ENCODE data around the gene CHSY1. TPM values are rescaled to one million over a fixed set of nuclear protein-coding genes. Genes with fewer than 3 reads are reported as not detected.

Gene CHSY1
- total and polyA plus RNA-seq, 2 of the 4 experiments (the other 2 are of a cell fraction) = 40.9 to 53.2 TPM

DNA sequence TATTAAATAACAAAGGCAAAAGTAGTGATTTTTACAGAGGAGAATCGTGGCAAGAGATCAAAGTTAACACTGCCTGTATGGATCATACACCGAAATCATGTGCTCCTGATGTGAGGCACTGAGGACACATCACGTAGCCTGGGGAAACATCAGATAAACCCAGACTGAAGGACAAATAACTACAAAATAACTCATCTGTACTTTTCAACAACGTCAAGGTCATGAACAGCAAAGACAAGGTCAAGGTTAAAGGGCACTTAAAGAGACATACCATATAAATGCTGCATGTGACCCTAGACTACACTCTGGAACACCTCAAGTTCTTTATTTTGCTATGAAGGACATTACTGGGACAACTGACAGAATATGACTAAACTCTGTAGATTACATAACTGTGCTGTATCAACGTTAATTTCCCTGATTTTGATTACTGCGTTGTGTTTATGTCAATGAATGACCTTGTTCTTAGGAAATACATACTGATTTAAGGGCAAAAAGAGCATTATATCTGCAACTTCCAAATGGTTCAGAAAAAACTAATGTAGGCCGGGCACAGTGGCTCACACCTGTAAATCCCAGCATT lies 48.1 kb downstream of the CHSY1 start:
- DNase-seq (no peak), ATAC-seq (ENCODE audit: low read depth) (no peak)
- Histone ChIP-seq H2AFZ (replicated peaks; ENCODE audit: low read length, poor library complexity) (no peak overlapping the region), H3K27ac (ENCODE audit: insufficient read depth, low read length) (no peak overlapping the region), H3K18ac (ENCODE audit: low read depth, low read length) (no peak overlapping the region), H3K9me1 (ENCODE audit: insufficient read depth, low read length) (peaks cover 22% of the 10 kb centered on the region), H3K9me3 (ENCODE audit: control insufficient read depth, insufficient read depth, low read length) (no peaks in the 10 kb centered on the region), H3K14ac (replicated peaks; ENCODE audit: low read depth, low read length) (peak overlapping the region; percentile 43; the same call in 1 of the 2 replicates), H2BK20ac (ENCODE audit: low read depth, low read length) (0 out of 2 replicates have a peak overlapping the region, but pooled peaks have one; percentile 5), H3K36me3 (ENCODE audit: control insufficient read depth, insufficient read depth, low read length) (no peaks in the 10 kb centered on the region), H4K91ac (ENCODE audit: insufficient read depth, low read depth, low read length) (no peak overlapping the region; the same call in 1 of the 2 replicates), H2BK5ac (ENCODE audit: low read depth, low read length, poor library complexity, severe bottlenecking) (no peak overlapping the region), H4K20me1 (ENCODE audit: insufficient read depth, low read length) (peaks cover 74% of the 10 kb centered on the region), H2BK120ac (ENCODE audit: low read depth, low read length) (no peak overlapping the region), H2BK15ac (ENCODE audit: low read depth, low read length) (no peak overlapping the region), H3K79me1 (ENCODE audit: low read depth in 1 of 2, low read length in 2 of 2) (peaks cover 3 to 59% of the 10 kb centered on the region in 2 experiments; a peak in 2 of 4 replicates), H3K9ac (ENCODE audit: low read depth, low read length) (no peak overlapping the region), H3K56ac (ENCODE audit: extremely low read depth, insufficient read depth, low read length) (no peak overlapping the region), H2AK5ac (ENCODE audit: low read depth, low read length) (peak overlapping the region; percentile 23; the same call in 1 of the 2 replicates), H3K4ac (ENCODE audit: low read depth, low read length) (peak overlapping the region; percentile 47; the same call in 1 of the 2 replicates), H3K4me3 (ENCODE audit: insufficient read depth, low read depth, low read length) (no peak overlapping the region), H3K23ac (ENCODE audit: low read depth, low read length) (peak overlapping the region; percentile 49; the same call in 1 of the 2 replicates), H3K4me2 (ENCODE audit: low read depth, low read length) (no peak overlapping the region), H2AK9ac (replicated peaks; ENCODE audit: low read depth, low read length, poor library complexity) (no peak overlapping the region), H4K8ac (ENCODE audit: low read depth in 2 of 2, low read length in 2 of 2) (no peak overlapping the region), H3K4me1 (ENCODE audit: control insufficient read depth, insufficient read depth, low read length) (peaks cover 33% of the 10 kb centered on the region), H4K5ac (ENCODE audit: low read depth, low read length) (no peak overlapping the region), H3K27me3 (ENCODE audit: control insufficient read depth, insufficient read depth, low read length) (no peaks in the 10 kb centered on the region)
- BruUV-seq (replicated peaks) = no TSS peak
- TF ChIP-seq NFE2L2 (IDR thresholded peaks at IDR 0.05; ENCODE audit: low read depth, low read length) (no peak), POLR2A (IDR thresholded peaks at IDR 0.05; ENCODE audit: low read depth, low read length) (no peak), BHLHE40 (IDR thresholded peaks at IDR 0.05; ENCODE audit: low read depth, low read length) (no peak), SMC3 (IDR thresholded peaks at IDR 0.05; ENCODE audit: low read depth, low read length) (no peak)
- TF ChIP-seq, protein P1, sequence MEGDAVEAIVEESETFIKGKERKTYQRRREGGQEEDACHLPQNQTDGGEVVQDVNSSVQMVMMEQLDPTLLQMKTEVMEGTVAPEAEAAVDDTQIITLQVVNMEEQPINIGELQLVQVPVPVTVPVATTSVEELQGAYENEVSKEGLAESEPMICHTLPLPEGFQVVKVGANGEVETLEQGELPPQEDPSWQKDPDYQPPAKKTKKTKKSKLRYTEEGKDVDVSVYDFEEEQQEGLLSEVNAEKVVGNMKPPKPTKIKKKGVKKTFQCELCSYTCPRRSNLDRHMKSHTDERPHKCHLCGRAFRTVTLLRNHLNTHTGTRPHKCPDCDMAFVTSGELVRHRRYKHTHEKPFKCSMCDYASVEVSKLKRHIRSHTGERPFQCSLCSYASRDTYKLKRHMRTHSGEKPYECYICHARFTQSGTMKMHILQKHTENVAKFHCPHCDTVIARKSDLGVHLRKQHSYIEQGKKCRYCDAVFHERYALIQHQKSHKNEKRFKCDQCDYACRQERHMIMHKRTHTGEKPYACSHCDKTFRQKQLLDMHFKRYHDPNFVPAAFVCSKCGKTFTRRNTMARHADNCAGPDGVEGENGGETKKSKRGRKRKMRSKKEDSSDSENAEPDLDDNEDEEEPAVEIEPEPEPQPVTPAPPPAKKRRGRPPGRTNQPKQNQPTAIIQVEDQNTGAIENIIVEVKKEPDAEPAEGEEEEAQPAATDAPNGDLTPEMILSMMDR (conservative IDR thresholded peaks at IDR 0.05; ENCODE audit: low read depth, low read length) = no peak
- in situ Hi-C loops (cut with MboI; ENCODE audit: low sequenced_read_pairs) = no loop called here
- ChIA-PET CTCF (no interaction called here), POLR2A (ENCODE audit: unreplicated experiment) (no interaction called here)
- dilution Hi-C loops (cut with HindIII; ENCODE audit: low sequenced_read_pairs, unreplicated experiment) = no loop called here
- 92% methylated on average over 2 of the region's 7 CpGs; no CpG with 5 or more reads in 1 of the 2 experiments for WGBS, 2 experiments (ENCODE audit: extremely low coverage in 2 of 2, insufficient read length in 1 of 2)
- intact Hi-C loops (cut with micrococcal nuclease) = no loop called here
